GM19324 (cell line): ENCODE measurements around the gene DGKZ.

Source experiments
- ATAC-seq: cut with Tn5 transposase; IDR thresholded peaks from one replicate; pipeline ENCODE4 v1.9.1; 2021; ENCODE audit warnings: mild to moderate bottlenecking, moderate library complexity; ENCODE audit not compliant: unreplicated experiment, low FRiP score

DGKZ gene

GRCh38 chr11:46421257-46421880 lies 74.1 kb downstream of the DGKZ start:
- no peak for ATAC-seq

GRCh38 chr11:46422588-46422987 lies 75.3 kb downstream of the DGKZ start:
- no peak for ATAC-seq

GRCh38 chr11:46426233-46426991 lies 79.1 kb downstream of the DGKZ start:
- no peak for ATAC-seq

GRCh38 chr11:46427364-46427763 lies 80.1 kb downstream of the DGKZ start:
- ATAC-seq, result no peak

GRCh38 chr11:46429717-46430116 lies 82.5 kb downstream of the DGKZ start:
- no peak for ATAC-seq
